Spleen (tissue), 11 donors: ENCODE data around the gene RFTN1. TPM values are rescaled to one million over a fixed set of nuclear protein-coding genes. Genes with fewer than 3 reads are reported as not detected.
A peak's percentile ranks its signal among the peaks of the same experiment; 100 is the strongest.

Experiments used
- DNase-seq: peaks from one replicate; pipeline ENCODE4 v3.0.0-alpha.2; 2020
- H3K27ac ChIP-seq, 8 donors: fragments of 200-600 bp; sonication (generic) in 7 of 8; 1 replicate in 4 of 8; 2 replicates in 4 of 8; pipeline versions ENCODE4 v1.5.0 to v1.8.0; 2016 to 2021; ENCODE audit warnings: inconsistent platforms in 4 of 8, mild to moderate bottlenecking in 4 of 8, moderate library complexity in 1 of 8
- H3K27me3 ChIP-seq, 7 donors: fragments of 200-600 bp; sonication (generic) in 6 of 7; replicated peaks in 1 of 7; 1 replicate in 4 of 7; 2 replicates in 3 of 7; pipeline versions ENCODE4 v1.5.0 to v1.8.0; 2016 to 2021; ENCODE audit warnings: inconsistent platforms in 3 of 7, mild to moderate bottlenecking in 1 of 7
- H3K36me3 ChIP-seq, 6 donors: fragments of 200-600 bp; sonication (generic) in 5 of 6; 1 replicate in 4 of 6; 2 replicates in 2 of 6; pipeline versions ENCODE4 v1.5.0 to v1.8.0; 2016 to 2021; ENCODE audit warnings: inconsistent platforms in 2 of 6
- H3K4me1 ChIP-seq, 6 donors: fragments of 200-600 bp; sonication (generic) in 5 of 6; 1 replicate in 3 of 6; 2 replicates in 3 of 6; pipeline versions ENCODE4 v1.5.0 to v1.8.0; 2016 to 2021; ENCODE audit warnings: inconsistent platforms in 3 of 6
- H3K4me3 ChIP-seq, 8 donors: fragments of 200-600 bp; sonication (generic) in 7 of 8; 1 replicate in 4 of 8; 2 replicates in 4 of 8; pipeline versions ENCODE4 v1.5.0 to v1.8.0; 2016 to 2021; ENCODE audit warnings: inconsistent platforms in 4 of 8, mild to moderate bottlenecking in 4 of 8, moderate library complexity in 2 of 8
- H3K9me3 ChIP-seq, 8 donors: fragments of 200-600 bp; sonication (generic) in 7 of 8; 1 replicate in 4 of 8; 2 replicates in 4 of 8; pipeline versions ENCODE4 v1.5.0 to v1.8.0; 2016 to 2021; ENCODE audit warnings: inconsistent platforms in 4 of 8
- POLR2A ChIP-seq, 3 donors: fragments of 450-650 bp; IDR thresholded peaks; one replicate each; pipeline ENCODE4 v1.5.1; 2017; ENCODE audit warnings: antibody characterized with exemption in 3 of 3, mild to moderate bottlenecking in 1 of 3
- POLR2AphosphoS5 ChIP-seq, 3 donors: sonication (generic); formaldehyde crosslinking; IDR thresholded peaks; one replicate each; pipeline ENCODE4 v1.5.1; 2017; ENCODE audit warnings: antibody characterized with exemption in 3 of 3
- WGBS, 5 donors: extraction: QIAGEN DNeasy Blood & Tissue Kit in 3 of 5; methylation state at CpG; one replicate each; pipeline versions ENCODE4 v1.1.5 to v1.1.7; 2013 to 2018; 5-methylcytosine and 5-hydroxymethylcytosine counted together
- intact Hi-C: fragments of 100-400 bp; cut with DNase I; formaldehyde crosslinking; loops from one replicate; pipeline ENCODE4 v1.15.0; 2023; ENCODE audit warnings: low total_unique reads
- polyA plus RNA-seq, 3 donors: library from polyadenylated mRNA; stranded (reverse); fragments of 200-250 nt; gene quantifications; one replicate each; pipeline ENCODE4 v1.2.1, GENCODE V29; 2013
- total RNA-seq, 7 donors: library from RNA; depleted of rRNA in 3 of 7; stranded (reverse); fragments of >200 nt in 3 of 7; fragmentation: NEBNext Ultra II Directional in 4 of 7; extraction: Animal tissue kit (Norgen Biotek cat#: 25700) in 4 of 7; gene quantifications; one replicate each; pipeline versions ENCODE4 v1.1.0 to v1.2.1, GENCODE V29; 2016 to 2021
- TF ChIP-seq, protein P1 (sequence below), 11 experiments: fragments of 200-600 bp in 7 of 11; fragments of 450-650 bp in 4 of 11; sonication (generic) in 4 of 11; IDR thresholded peaks in 8 of 11; conservative IDR thresholded peaks in 3 of 11; 1 replicate in 7 of 11; 2 replicates in 4 of 11; pipeline versions ENCODE4 v1.4.0 to v1.8.0; 2016 to 2021; ENCODE audit warnings: antibody characterized with exemption in 11 of 11, inconsistent platforms in 4 of 11, mild to moderate bottlenecking in 1 of 11
- donor health status: healthy with polysubstance abuse.
- donor health status: DM: no; HTN: no; CAD: no; lungs with moderate emphysema.
- donor health status: DM: no; HTN: no; CAD: no.
- donor health status: Bipolar disorder and iron deficiency.
- donor health status: healthy.
- donor health status: DM: no; HTN: no; CAD: no.
- donor health status: DM: yes; HTN: yes; CAD: no.

Gene RFTN1
- total and polyA plus RNA-seq, 10 donors = 30.4 to 106 (median 75.3) TPM

DNA sequence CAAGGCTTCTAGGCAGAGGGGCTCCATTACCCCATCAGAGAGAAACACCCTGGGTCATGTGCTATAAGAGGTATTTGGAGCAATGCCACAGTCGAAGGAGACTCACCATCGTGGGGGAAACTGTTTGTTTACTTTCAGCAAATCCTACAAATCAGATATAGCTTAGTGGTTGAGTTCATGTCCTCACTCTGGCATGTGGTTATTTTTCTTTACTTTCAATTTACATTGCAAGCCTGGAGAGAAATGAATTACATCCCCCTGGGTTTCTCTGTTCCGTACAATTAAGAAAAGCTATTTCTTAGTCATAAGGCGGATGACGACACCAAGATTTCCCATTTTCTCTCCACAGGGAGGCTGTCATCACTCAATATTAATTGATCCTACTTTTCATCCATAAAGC lies 36.9 kb downstream of the RFTN1 start:
- H3K4me1 ChIP-seq = peaks cover 3 to 87% (median 27%) of the 10 kb centered on the region in 6 donors
- peak overlapping the region in 2 of 8 donors; percentile 32 to 37 for H3K27ac ChIP-seq
- intact Hi-C loops = no loop called here
- TF ChIP-seq POLR2A (IDR thresholded peaks at IDR 0.05) (no peak), POLR2AphosphoS5 (IDR thresholded peaks at IDR 0.05) (no peak)
- peaks cover 0 to 2% (median 0%) of the 10 kb centered on the region in 8 donors for H3K9me3 ChIP-seq
- no peak overlapping the region for H3K4me3 ChIP-seq
- DNase-seq = no peak
- WGBS, 5 donors = 43 to 51% (median 49%) methylated on average over 5 of the region's 5 CpGs
- H3K36me3 ChIP-seq = peaks cover 0 to 27% (median 2%) of the 10 kb centered on the region in 6 donors
- H3K27me3 ChIP-seq = no peaks in the 10 kb centered on the region

DNA sequence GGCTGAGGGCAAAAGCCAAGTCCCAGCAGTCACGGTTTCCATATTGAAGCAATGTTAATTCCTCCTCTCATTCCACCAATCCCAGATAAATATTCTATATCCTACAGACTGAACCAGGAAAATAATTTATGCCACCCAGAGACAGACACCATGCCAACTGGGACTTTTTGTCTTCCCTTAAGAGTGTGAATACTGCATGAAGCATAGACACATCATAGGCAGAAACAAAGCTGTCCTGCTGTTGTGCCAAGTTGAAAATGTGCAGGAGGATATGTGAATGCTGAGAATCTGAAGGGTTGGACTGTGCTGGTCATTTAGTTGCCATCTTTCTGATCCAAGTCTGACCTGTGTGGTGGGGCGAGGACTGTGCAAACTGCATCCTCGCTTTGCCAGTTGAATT lies 37.7 kb downstream of the RFTN1 start:
- intact Hi-C loops = no loop called here
- DNase-seq = no peak
- peaks cover 0 to 10% (median 6%) of the 10 kb centered on the region in 8 donors for H3K9me3 ChIP-seq
- 95 to 100% (median 97%) methylated on average over 3 of the region's 3 CpGs for WGBS, 5 donors
- TF ChIP-seq POLR2AphosphoS5 (IDR thresholded peaks at IDR 0.05) (no peak), POLR2A (IDR thresholded peaks at IDR 0.05) (no peak)
- TF ChIP-seq, protein P1, sequence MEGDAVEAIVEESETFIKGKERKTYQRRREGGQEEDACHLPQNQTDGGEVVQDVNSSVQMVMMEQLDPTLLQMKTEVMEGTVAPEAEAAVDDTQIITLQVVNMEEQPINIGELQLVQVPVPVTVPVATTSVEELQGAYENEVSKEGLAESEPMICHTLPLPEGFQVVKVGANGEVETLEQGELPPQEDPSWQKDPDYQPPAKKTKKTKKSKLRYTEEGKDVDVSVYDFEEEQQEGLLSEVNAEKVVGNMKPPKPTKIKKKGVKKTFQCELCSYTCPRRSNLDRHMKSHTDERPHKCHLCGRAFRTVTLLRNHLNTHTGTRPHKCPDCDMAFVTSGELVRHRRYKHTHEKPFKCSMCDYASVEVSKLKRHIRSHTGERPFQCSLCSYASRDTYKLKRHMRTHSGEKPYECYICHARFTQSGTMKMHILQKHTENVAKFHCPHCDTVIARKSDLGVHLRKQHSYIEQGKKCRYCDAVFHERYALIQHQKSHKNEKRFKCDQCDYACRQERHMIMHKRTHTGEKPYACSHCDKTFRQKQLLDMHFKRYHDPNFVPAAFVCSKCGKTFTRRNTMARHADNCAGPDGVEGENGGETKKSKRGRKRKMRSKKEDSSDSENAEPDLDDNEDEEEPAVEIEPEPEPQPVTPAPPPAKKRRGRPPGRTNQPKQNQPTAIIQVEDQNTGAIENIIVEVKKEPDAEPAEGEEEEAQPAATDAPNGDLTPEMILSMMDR (IDR thresholded peaks at IDR 0.05 in 8 of 11, conservative IDR thresholded peaks at IDR 0.05 in 3 of 11) = no peak
- H3K4me1 ChIP-seq = peaks cover 0 to 78% (median 19%) of the 10 kb centered on the region in 6 donors
- H3K27me3 ChIP-seq = no peaks in the 10 kb centered on the region
- H3K4me3 ChIP-seq = no peak overlapping the region
- H3K27ac ChIP-seq = no peak overlapping the region
- H3K36me3 ChIP-seq = peaks cover 0 to 36% (median 5%) of the 10 kb centered on the region in 6 donors

DNA sequence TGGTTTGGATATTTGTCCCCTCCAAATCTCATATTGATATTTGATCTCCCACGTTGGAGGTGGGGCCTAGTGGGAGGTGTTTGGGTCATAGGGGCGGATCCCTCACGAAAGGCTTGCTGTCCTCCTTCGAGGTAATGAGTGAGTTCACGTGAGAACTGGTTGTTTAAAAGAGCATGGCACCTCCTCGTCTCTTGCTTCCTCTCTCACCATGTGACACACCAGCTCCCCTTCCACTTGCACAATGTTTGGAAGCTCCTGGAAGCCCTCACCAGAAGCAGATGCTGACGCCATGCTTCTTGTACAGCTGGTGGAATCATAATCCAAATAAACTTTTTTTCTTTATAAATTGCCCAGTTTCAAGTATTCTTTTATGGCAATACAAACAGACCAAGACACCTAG lies 38.6 kb downstream of the RFTN1 start:
- Histone ChIP-seq H3K4me1 (peaks cover 0 to 74% (median 12%) of the 10 kb centered on the region in 6 donors), H3K27me3 (no peaks in the 10 kb centered on the region), H3K4me3 (no peak overlapping the region), H3K27ac (no peak overlapping the region), H3K9me3 (peaks cover 0 to 17% (median 13%) of the 10 kb centered on the region in 8 donors), H3K36me3 (peaks cover 0 to 33% (median 5%) of the 10 kb centered on the region in 6 donors)
- TF ChIP-seq, protein P1 (IDR thresholded peaks at IDR 0.05 in 8 of 11, conservative IDR thresholded peaks at IDR 0.05 in 3 of 11) = no peak
- no peak for TF ChIP-seq POLR2AphosphoS5 (IDR thresholded peaks at IDR 0.05)
- TF ChIP-seq POLR2A (IDR thresholded peaks at IDR 0.05) = no peak
- intact Hi-C loops = no loop called here
- DNase-seq = no peak
- WGBS, 5 donors = 83 to 88% (median 86%) methylated on average over 7 of the region's 7 CpGs

DNA sequence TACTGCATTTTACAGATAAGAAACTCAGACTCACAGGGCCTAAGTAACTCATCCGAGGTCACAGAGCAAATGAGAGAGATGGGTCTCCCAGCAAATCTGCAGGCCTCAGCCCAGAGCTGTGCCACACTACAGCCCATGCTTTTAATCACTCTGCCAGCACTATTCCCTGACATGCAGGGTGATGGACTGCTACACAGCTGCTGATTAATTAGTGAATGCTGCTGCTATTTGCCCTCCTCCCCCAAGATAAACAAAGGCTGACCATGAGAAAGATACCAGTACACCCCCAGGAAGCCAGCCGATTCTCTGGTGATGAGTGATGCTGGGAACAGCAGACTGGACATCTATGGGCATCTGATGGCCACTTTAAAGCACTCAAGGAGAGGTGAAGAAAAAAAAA lies 39.3 kb downstream of the RFTN1 start:
- intact Hi-C loops = no loop called here
- Histone ChIP-seq H3K36me3 (peaks cover 0 to 26% (median 5%) of the 10 kb centered on the region in 6 donors), H3K27me3 (no peaks in the 10 kb centered on the region), H3K4me1 (peaks cover 0 to 76% (median 17%) of the 10 kb centered on the region in 6 donors), H3K4me3 (no peak overlapping the region), H3K9me3 (peaks cover 0 to 17% (median 13%) of the 10 kb centered on the region in 8 donors), H3K27ac (no peak overlapping the region)
- no peak for TF ChIP-seq POLR2A (IDR thresholded peaks at IDR 0.05)
- TF ChIP-seq POLR2AphosphoS5 (IDR thresholded peaks at IDR 0.05) = no peak
- TF ChIP-seq, protein P1 (IDR thresholded peaks at IDR 0.05 in 8 of 11, conservative IDR thresholded peaks at IDR 0.05 in 3 of 11) = no peak
- WGBS, 5 donors = 59 to 71% (median 61%) methylated on average over 2 of the region's 2 CpGs
- no peak for DNase-seq
